ENCODE measurements around the gene SLC25A27. TPM values are rescaled to one million over a fixed set of nuclear protein-coding genes. Genes with fewer than 3 reads are reported as not detected.
"Not testable (repeated sequence)": the region's sequence is repeated elsewhere in the genome, so short reads cannot be mapped to it uniquely, and the experiment has no call there.

SLC25A27 gene
- total RNA-seq: 0.26 and 0.51 TPM in 2 replicates

- DNase-seq (ENCODE audit: low read depth in 2 of 2): peak; percentile 65 to 85
Observed at GRCh38 chr6:46652603-46653438, at the start of gene SLC25A27, which contains the start of gene CYP39A1. SLC25A27 (plus strand) TSS chr6:46652975; CDS start chr6:46653193, 218 bp downstream. CYP39A1 (minus strand) TSS chr6:46652818; CDS start chr6:46652582, 236 bp downstream.

DNA sequence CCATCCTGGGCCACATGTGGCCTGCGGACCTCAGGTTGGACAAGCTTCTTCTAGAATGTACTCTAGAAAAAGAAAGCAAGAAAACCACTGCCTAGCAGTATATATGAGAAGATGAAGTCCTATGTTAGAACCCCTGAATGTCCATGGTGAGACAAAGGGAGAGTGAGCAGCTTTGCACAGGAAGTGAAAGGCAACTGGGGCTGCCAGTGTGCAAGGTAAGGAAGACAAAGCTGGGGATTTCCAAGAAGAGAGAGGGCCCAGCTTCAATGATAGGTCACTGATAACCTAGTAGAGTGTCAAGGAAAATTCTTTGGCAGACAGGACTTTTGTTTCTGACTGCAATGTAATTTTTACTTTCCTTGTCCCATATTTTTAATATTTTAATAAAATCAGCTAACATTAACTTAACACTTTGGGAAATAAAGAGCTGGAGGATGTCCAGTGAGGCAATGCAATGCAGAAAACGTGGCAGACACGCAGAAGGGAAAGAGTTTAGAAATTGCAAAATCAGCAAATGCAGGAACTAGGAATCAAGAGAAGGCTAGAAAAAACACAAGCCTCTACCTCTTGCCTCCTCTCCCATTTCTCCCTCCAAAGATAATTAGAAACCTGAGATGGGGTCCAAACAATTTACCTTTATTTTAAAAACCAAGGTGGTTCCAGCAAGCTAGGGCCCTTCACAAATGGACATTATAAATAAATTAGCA lies 47.5 kb upstream of the SLC25A27 start:
- DNase-seq (ENCODE audit: low read depth in 2 of 2): no peak

DNA sequence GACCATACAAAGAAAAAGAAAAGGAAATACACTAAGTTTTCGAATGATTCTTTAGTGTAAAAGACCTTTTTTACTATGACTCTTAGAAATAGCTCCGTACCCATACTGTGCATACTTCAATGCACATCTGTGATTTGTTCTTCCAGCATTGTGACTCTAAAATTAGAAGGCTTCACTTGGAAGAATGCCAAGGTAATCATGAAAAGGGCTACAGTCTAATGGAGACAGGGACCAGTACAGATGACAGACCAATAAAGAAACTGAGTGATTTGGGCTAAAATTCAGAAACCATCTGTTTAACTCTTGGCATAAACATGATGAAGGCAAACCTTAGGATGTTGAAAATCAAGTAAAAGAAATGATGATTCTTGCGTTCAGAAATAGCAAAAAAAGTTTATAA lies 46.4 kb upstream of the SLC25A27 start:
- DNase-seq (ENCODE audit: low read depth in 2 of 2): no peak

- DNase-seq (ENCODE audit: low read depth in 2 of 2): no peak
Observed at GRCh38 chr6:46610862-46611553, 41.8 kb upstream of the SLC25A27 start.

- no peak for DNase-seq (ENCODE audit: low read depth in 2 of 2)
Observed at GRCh38 chr6:46612645-46613044, 40.1 kb upstream of the SLC25A27 start.

GRCh38 chr6:46618726-46619125 lies 34.0 kb upstream of the SLC25A27 start:
- no peak for DNase-seq (ENCODE audit: low read depth in 2 of 2)

DNA sequence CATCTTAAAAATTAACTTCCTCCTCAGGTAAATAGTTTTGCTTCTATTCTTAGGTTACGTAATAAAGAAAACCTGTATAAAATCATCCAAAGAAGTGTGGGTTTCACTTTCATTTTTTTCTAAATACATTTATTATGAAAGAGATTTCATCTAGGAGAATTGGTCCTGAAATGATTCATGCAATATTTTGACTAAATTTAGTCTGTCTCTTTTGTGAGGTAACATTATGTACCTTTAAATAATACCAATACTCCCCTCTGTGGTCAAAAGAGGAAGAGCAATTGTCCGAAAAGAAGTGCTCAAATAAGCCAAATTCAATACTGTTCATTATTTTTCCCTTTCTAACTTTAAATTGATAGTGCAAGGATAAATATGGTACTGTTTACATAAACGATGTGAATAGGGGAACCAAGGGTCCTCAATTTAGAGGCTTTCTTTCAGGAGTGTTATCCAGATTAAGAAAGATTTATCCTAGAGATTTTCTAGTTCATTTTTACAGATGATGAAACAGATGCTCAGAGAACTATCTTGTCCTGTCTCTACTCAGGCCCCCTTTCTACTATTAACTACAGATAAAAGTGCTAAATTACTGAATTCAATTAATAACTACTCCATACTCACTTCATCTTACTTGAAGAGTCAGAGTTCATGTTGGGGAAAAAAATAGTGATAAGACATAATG lies 26.4 kb upstream of the SLC25A27 start:
- DNase-seq (ENCODE audit: low read depth in 2 of 2): peak in 1 of 2 donors; percentile 19

DNA sequence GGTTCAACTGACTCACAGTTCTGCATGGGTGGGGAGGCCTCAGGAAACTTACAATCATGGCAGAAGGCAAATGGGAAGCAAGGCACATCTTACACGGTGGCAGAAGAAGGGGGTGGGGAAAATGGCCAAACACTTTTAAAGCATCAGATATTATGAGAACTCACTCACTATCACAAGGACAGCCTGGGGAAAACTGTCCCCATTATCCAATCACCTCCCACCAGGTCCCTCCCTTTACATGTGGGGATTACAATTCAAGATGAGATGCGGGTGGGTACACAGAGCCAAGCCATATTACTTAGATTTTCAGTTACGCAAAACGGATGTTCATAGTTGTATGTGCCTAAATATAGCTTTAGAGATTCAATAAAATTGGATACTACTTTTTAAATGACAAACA lies 25.8 kb upstream of the SLC25A27 start:
- no peak for DNase-seq (ENCODE audit: low read depth in 2 of 2)

GRCh38 chr6:46628498-46628897 lies 24.3 kb upstream of the SLC25A27 start:
- DNase-seq (ENCODE audit: low read depth in 2 of 2): no peak

DNA sequence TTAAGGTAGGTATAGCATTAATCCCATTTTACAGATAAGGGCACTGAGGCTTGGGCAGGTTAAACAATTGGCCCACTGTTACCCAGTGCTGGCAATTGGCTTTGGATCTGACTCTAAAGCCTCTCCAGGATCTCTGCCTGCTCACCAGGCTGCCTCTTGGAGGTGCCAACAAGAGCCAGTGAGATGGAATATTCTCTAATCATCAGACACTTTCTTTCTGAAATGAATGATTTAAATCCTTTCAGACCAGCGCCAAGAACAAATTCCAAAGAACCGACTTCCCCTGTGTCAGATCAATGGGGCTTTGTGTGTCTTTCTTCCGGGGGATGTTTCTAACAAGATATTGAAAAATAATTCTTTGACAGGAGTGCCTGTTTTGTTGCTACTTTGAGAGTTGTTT lies 23.8 kb upstream of the SLC25A27 start:
- no peak for DNase-seq (ENCODE audit: low read depth in 2 of 2)

GRCh38 chr6:46629691-46630090 lies 23.1 kb upstream of the SLC25A27 start:
- no peak for DNase-seq (ENCODE audit: low read depth in 2 of 2)

DNA sequence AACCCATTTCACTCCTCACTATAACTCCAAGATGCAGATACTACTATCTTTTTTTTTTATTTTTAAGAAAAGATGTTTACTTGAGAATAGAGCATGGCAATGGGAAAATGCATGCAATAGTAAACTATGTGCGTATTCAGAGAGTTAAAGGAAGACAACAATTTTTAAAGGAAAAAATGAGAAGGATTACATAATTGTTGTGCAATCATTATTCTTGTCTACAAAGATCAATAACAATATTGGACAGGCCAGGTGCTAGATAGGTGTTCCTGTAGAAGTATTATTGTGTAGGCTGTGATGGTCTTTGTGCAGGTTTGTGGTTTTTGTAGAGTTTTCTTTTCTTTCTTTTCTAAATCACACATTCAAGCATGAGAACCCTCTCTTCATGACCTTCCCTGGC lies 20.7 kb upstream of the SLC25A27 start:
- no peak for DNase-seq (ENCODE audit: low read depth in 2 of 2)

- DNase-seq (ENCODE audit: low read depth in 2 of 2): no peak
Observed at GRCh38 chr6:46635462-46635861, 17.3 kb upstream of the SLC25A27 start.

- no peak for DNase-seq (ENCODE audit: low read depth in 2 of 2)
Observed at GRCh38 chr6:46637145-46637544, 15.6 kb upstream of the SLC25A27 start.

- DNase-seq (ENCODE audit: low read depth in 2 of 2): no peak
Observed at GRCh38 chr6:46637933-46638332, 14.8 kb upstream of the SLC25A27 start.

GRCh38 chr6:46638650-46639049 lies 14.1 kb upstream of the SLC25A27 start:
- DNase-seq (ENCODE audit: low read depth in 2 of 2): no peak

GRCh38 chr6:46642928-46643751 lies 9.6 kb upstream of the SLC25A27 start:
- DNase-seq (ENCODE audit: low read depth in 2 of 2): no peak

DNA sequence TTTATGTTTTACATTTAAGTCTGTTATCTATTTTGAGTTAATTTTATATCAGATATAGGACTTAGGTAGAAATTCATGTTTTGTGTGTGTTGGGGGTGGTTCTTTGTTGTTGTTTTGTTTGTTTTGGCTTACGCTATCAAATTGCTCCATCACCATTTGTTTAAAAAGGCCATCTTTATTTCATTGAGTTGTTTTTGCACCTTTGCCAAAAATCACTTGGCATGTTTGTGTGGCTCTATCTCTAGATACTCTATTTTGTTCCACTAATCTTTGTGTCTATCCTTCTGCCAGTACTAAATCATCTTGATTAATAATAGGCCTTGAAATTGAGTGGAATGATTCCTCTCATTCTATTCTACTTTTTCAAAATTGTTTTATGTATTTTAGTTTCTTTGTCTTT lies 7.5 kb upstream of the SLC25A27 start:
- no peak for DNase-seq (ENCODE audit: low read depth in 2 of 2)

- not testable (repeated sequence) for DNase-seq (ENCODE audit: low read depth in 2 of 2)
Observed at GRCh38 chr6:46648108-46648507, 4.7 kb upstream of the SLC25A27 start.

DNA sequence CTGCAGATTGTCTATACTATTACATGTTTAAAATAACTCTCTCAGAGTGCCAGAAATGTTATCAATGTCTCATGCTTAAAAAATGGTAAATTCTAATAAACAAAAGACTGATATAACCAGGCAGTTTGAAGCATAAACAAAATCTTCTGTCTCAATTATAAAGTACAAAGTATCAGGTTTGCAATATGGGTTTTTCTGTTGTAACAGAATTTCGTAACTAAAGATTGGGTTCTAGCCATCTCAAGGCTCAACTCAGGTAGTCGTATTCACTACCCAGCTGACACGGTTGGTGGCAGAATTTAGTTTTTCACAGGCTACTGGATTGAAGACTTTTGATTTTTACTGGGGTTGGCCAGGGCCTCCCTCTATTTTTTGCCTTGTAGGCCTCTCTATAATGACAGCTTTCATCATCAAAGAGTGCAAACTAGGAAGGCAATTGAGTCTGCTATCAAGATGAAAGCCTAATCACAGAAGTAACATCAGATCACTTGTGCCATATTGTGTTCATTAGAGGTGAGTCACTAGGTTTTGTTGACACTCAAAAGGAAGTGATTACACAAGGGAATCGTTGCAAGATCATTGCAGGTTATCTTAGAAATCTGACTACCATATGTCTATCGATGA lies 3.8 kb upstream of the SLC25A27 start:
- DNase-seq (ENCODE audit: low read depth in 2 of 2): no peak
